Fibroblast of lung (primary cell): Measurements from ENCODE around the gene FPR1.

ENCODE experiments used
- CTCF ChIP-seq, 2 donors: IDR thresholded peaks in 1 of 2; conservative IDR thresholded peaks in 1 of 2; 1 replicate in 1 of 2; 2 replicates in 1 of 2; pipeline ENCODE4 v1.5.1; 2011 to 2012; ENCODE audit warnings: low read length in 2 of 2, control low read depth in 1 of 2, inconsistent platforms in 1 of 2, low read depth in 1 of 2, mild to moderate bottlenecking in 1 of 2
- EZH2 ChIP-seq: IDR thresholded peaks from 2 replicates; pipeline ENCODE4 v1.5.1; 2012; ENCODE audit warnings: low read length, control low read depth, mild to moderate bottlenecking; ENCODE audit errors: missing control alignments

- peak; percentile 14 to 34 for TF ChIP-seq CTCF (conservative IDR thresholded peaks at IDR 0.05 in 1 of 2, IDR thresholded peaks at IDR 0.05 in 1 of 2; ENCODE audit: low read depth in 1 of 2, low read length in 2 of 2)
- no peak for TF ChIP-seq EZH2
Measured at GRCh38 chr19:51712461-51713081, 39.1 kb downstream of the FPR1 start.
